Astrocyte (in vitro differentiated cells and primary cell): ENCODE data around the gene BCOR. TPM values are rescaled to one million over a fixed set of nuclear protein-coding genes. Genes with fewer than 3 reads are reported as not detected.

Source experiments
- DNase-seq: peaks from one replicate; pipeline ENCODE4 v3.0.0-alpha.2; 2010; ENCODE audit warnings: low read depth
- FAIRE-seq: peaks from 2 replicates; lab custom pipeline; 2011; peaks lifted over from hg19 to GRCh38; lab: Jason Lieb, UNC
- H2AFZ ChIP-seq: 2 replicates; pipeline ENCODE4 v1.6.0; 2012; ENCODE audit warnings: low read depth, low read length, inconsistent platforms
- H3K27ac ChIP-seq: 2 replicates; pipeline ENCODE4 v1.5.1; 2011; ENCODE audit warnings: low read depth, low read length, inconsistent platforms
- H3K27me3 ChIP-seq: 2 replicates; pipeline ENCODE4 v1.6.0; 2011; ENCODE audit warnings: low read length, inconsistent platforms; ENCODE audit not compliant: insufficient read depth
- H3K36me3 ChIP-seq: 2 replicates; pipeline ENCODE4 v1.5.1; 2011; ENCODE audit warnings: low read length, inconsistent platforms; ENCODE audit not compliant: insufficient read depth
- H3K4me1 ChIP-seq: 2 replicates; pipeline ENCODE4 v1.5.1; 2011; ENCODE audit warnings: low read length, inconsistent platforms; ENCODE audit not compliant: insufficient read depth
- H3K4me2 ChIP-seq: 2 replicates; pipeline ENCODE4 v1.6.0; 2012; ENCODE audit warnings: low read length, inconsistent platforms
- H3K4me3 ChIP-seq: 2 replicates; pipeline ENCODE4 v1.5.1; 2011; ENCODE audit warnings: low read depth, mild to moderate bottlenecking, low read length, inconsistent platforms; ENCODE audit not compliant: insufficient read depth
- H3K79me2 ChIP-seq: 2 replicates; pipeline ENCODE4 v1.6.0; 2012; ENCODE audit warnings: mild to moderate bottlenecking, low read length, inconsistent platforms; ENCODE audit not compliant: insufficient read depth
- H3K9ac ChIP-seq: 2 replicates; pipeline ENCODE4 v1.6.0; 2012; ENCODE audit warnings: mild to moderate bottlenecking, low read length, inconsistent platforms
- H3K9me3 ChIP-seq: 2 replicates; pipeline ENCODE4 v1.5.1; 2012; ENCODE audit warnings: low read depth, mild to moderate bottlenecking, low read length, inconsistent platforms; ENCODE audit not compliant: insufficient read depth
- H4K20me1 ChIP-seq: 2 replicates; pipeline ENCODE4 v1.6.0; 2012; ENCODE audit warnings: low read length, inconsistent platforms; ENCODE audit not compliant: insufficient read depth
- H3K27ac Mint-ChIP-seq: one replicate; pipeline ENCODE4 v1.8.0; 2021; ENCODE audit warnings: mild to moderate bottlenecking, mixed read lengths; ENCODE audit not compliant: unreplicated experiment
- H3K27me3 Mint-ChIP-seq: one replicate; pipeline ENCODE4 v1.8.0; 2021; ENCODE audit warnings: low read depth, mixed read lengths; ENCODE audit not compliant: unreplicated experiment
- H3K36me3 Mint-ChIP-seq: one replicate; pipeline ENCODE4 v1.8.0; 2021; ENCODE audit warnings: low read depth, mixed read lengths; ENCODE audit not compliant: unreplicated experiment
- H3K4me1 Mint-ChIP-seq: one replicate; pipeline ENCODE4 v1.8.0; 2021; ENCODE audit warnings: low read depth, mixed read lengths; ENCODE audit not compliant: unreplicated experiment
- H3K4me3 Mint-ChIP-seq: one replicate; pipeline ENCODE4 v1.8.0; 2021; ENCODE audit warnings: mild to moderate bottlenecking, moderate library complexity, mixed read lengths; ENCODE audit not compliant: unreplicated experiment
- H3K9me3 Mint-ChIP-seq: one replicate; pipeline ENCODE4 v1.8.0; 2021; ENCODE audit warnings: mild to moderate bottlenecking, mixed read lengths; ENCODE audit not compliant: unreplicated experiment
- EZH2 ChIP-seq: IDR thresholded peaks from 2 replicates; pipeline ENCODE4 v1.6.1; 2012; ENCODE audit warnings: mild to moderate bottlenecking, low read length, inconsistent platforms; ENCODE audit not compliant: insufficient read depth
- total RNA-seq: library from RNA; stranded (reverse); gene quantifications from 2 replicates; pipeline ENCODE4 v1.2.1, GENCODE V29; 2021
- TF ChIP-seq, protein P1 (sequence below): IDR thresholded peaks from 2 replicates; pipeline ENCODE4 v1.5.1; 2011; ENCODE audit warnings: low read depth, mild to moderate bottlenecking, inconsistent platforms, low read length, moderate library complexity; ENCODE audit not compliant: insufficient read depth

The BCOR gene
- total RNA-seq, 1 donor from 2014 or later = 9.0 TPM

DNA sequence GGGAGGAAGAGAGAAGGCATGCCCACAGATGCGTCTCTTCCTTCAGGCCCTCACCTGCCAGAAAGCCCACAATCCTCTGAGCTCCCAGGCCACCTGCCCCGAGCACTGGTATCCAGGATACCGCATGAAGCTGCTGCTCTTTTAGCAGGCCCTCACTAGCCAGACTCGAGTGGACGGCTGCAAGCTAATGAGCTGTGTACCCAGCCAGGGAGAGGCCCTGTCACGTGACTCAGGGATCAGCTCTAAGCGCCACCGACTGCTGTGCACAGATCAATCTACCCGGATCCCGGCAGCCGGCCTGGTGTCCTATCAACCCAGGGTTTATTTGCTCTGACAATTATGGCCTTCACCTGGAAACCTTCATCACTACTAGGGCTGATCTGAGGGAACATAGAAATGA, 39.0 kb downstream of the BCOR start:
- Histone ChIP-seq H2AFZ (no peak overlapping the region), H3K4me3 (no peak overlapping the region), H3K4me1 (peaks cover 7% of the 10 kb centered on the region), H3K36me3 (peaks cover 11% of the 10 kb centered on the region), H3K9me3 (no peaks in the 10 kb centered on the region), H3K4me2 (no peak overlapping the region), H4K20me1 (peaks cover 8% of the 10 kb centered on the region), H3K27me3 (no peaks in the 10 kb centered on the region), H3K27ac (no peak overlapping the region), H3K79me2 (no peaks in the 10 kb centered on the region), H3K9ac (no peak overlapping the region)
- H3K36me3 Mint-ChIP-seq = peaks cover 13% of the 10 kb centered on the region
- H3K4me3 Mint-ChIP-seq = no peak overlapping the region
- H3K4me1 Mint-ChIP-seq = no peaks in the 10 kb centered on the region
- no peaks in the 10 kb centered on the region for H3K27me3 Mint-ChIP-seq
- no peak for FAIRE-seq
- H3K9me3 Mint-ChIP-seq = peaks cover 1% of the 10 kb centered on the region
- no peak overlapping the region for H3K27ac Mint-ChIP-seq
- TF ChIP-seq EZH2 = no peak
- TF ChIP-seq, protein P1, sequence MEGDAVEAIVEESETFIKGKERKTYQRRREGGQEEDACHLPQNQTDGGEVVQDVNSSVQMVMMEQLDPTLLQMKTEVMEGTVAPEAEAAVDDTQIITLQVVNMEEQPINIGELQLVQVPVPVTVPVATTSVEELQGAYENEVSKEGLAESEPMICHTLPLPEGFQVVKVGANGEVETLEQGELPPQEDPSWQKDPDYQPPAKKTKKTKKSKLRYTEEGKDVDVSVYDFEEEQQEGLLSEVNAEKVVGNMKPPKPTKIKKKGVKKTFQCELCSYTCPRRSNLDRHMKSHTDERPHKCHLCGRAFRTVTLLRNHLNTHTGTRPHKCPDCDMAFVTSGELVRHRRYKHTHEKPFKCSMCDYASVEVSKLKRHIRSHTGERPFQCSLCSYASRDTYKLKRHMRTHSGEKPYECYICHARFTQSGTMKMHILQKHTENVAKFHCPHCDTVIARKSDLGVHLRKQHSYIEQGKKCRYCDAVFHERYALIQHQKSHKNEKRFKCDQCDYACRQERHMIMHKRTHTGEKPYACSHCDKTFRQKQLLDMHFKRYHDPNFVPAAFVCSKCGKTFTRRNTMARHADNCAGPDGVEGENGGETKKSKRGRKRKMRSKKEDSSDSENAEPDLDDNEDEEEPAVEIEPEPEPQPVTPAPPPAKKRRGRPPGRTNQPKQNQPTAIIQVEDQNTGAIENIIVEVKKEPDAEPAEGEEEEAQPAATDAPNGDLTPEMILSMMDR = no peak
- DNase-seq = no peak

- Histone ChIP-seq H3K36me3 (peaks cover 17% of the 10 kb centered on the region), H3K4me1 (peaks cover 7% of the 10 kb centered on the region), H3K79me2 (no peaks in the 10 kb centered on the region), H3K4me3 (no peak overlapping the region), H3K27ac (no peak overlapping the region), H3K4me2 (no peak overlapping the region), H3K9ac (no peak overlapping the region), H2AFZ (no peak overlapping the region), H3K27me3 (no peaks in the 10 kb centered on the region), H3K9me3 (peaks cover 5% of the 10 kb centered on the region), H4K20me1 (peaks cover 8% of the 10 kb centered on the region)
- Mint-ChIP-seq H3K4me1 (no peaks in the 10 kb centered on the region), H3K36me3 (peaks cover 14% of the 10 kb centered on the region), H3K27me3 (no peaks in the 10 kb centered on the region), H3K27ac (no peak overlapping the region), H3K4me3 (no peak overlapping the region), H3K9me3 (peaks cover 1% of the 10 kb centered on the region)
- DNase-seq = no peak
- TF ChIP-seq EZH2 = no peak
- TF ChIP-seq, protein P1 = no peak
- peak; percentile 87 for FAIRE-seq
Measured at GRCh38 chrX:40057405-40057804, 40.4 kb downstream of the BCOR start.

DNA sequence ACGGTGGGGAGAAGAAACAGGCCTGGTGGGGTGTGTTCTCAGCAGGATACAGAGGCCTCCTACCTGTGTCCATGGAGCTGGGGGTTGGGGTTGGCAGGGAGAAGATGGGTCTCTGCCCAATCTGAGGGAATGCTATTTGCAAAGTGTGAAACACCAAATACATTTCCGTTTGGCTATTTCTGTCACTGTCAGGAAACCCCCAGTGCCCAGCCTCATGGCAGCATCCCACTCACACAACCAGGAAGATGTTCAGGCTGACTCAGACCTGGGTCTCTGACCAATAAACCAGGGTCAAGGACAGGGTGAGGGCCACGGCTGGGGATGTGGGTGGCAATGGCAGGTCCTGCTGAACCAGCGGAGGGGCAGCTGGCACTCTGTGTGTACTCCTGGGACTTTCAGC, 41.3 kb downstream of the BCOR start:
- Mint-ChIP-seq H3K27me3 (no peaks in the 10 kb centered on the region), H3K36me3 (peaks cover 16% of the 10 kb centered on the region), H3K9me3 (peaks cover 1% of the 10 kb centered on the region), H3K4me3 (no peak overlapping the region), H3K4me1 (no peaks in the 10 kb centered on the region), H3K27ac (no peak overlapping the region)
- no peak overlapping the region for H3K9ac ChIP-seq
- no peak overlapping the region for H3K27ac ChIP-seq
- no peak for FAIRE-seq
- peaks cover 5% of the 10 kb centered on the region for H3K9me3 ChIP-seq
- TF ChIP-seq, protein P1 = no peak
- no peak for TF ChIP-seq EZH2
- H3K4me3 ChIP-seq = no peak overlapping the region
- H3K36me3 ChIP-seq = peaks cover 26% of the 10 kb centered on the region
- no peak overlapping the region for H2AFZ ChIP-seq
- no peaks in the 10 kb centered on the region for H3K79me2 ChIP-seq
- peaks cover 8% of the 10 kb centered on the region for H4K20me1 ChIP-seq
- no peak for DNase-seq
- peaks cover 7% of the 10 kb centered on the region for H3K4me1 ChIP-seq
- H3K4me2 ChIP-seq = no peak overlapping the region
- no peaks in the 10 kb centered on the region for H3K27me3 ChIP-seq
